HCT116 (cell line): Measurements from ENCODE around the gene PRTG. TPM values are rescaled to one million over a fixed set of nuclear protein-coding genes. Genes with fewer than 3 reads are reported as not detected.

Experiments
- ATAC-seq: fragments of 200-7000 bp; cut with Tn5 transposase; 2 replicates; pipeline ENCODE4 v1.9.1; 2020; ENCODE audit warnings: mild to moderate bottlenecking, moderate library complexity
- Bru-seq: library from RNA; stranded (reverse); fragments of 400-500 nt; gene quantifications from one replicate; lab custom pipeline; 2021; lab: Mats Ljungman, UMichigan
- BruChase-seq, 2 experiments: library from RNA; stranded (reverse); fragments of 400-500 nt; gene quantifications; one replicate each; lab custom pipeline; 2021; lab: Mats Ljungman, UMichigan
- BruUV-seq: library from RNA; stranded (reverse); fragments of 400-500 nt; replicated peaks from 2 replicates; lab custom pipeline; 2021; lab: Mats Ljungman, UMichigan
- CTCF ChIA-PET: fragments of 300-600 bp; sonication (Branson Sonifier 250); formaldehyde crosslinking; loops from one replicate; lab custom pipeline; 2021; ENCODE audit warnings: antibody characterized with exemption; lab: Charles Lee
- POLR2A ChIA-PET: fragments of 300-600, 350-600 bp; sonication (Branson Sonifier 250); formaldehyde crosslinking; loops from one replicate; lab custom pipeline; 2021; ENCODE audit warnings: antibody characterized with exemption; lab: Charles Lee
- RAD21 ChIA-PET, 2 experiments: fragments of 300-600 bp; sonication (Branson Sonifier 250); formaldehyde crosslinking; loops; one replicate each; lab custom pipeline; 2023; ENCODE audit warnings: low total read pairs in 2 of 2; ENCODE audit not compliant: uncharacterized antibody in 2 of 2, unreplicated experiment in 2 of 2, low non-redundant PET in 1 of 2; lab: Charles Lee
- DNase-seq: peaks from one replicate; pipeline ENCODE4 v3.0.0-alpha.2; 2010; ENCODE audit warnings: low read depth, low spot score
- H2AFZ ChIP-seq: fragments of 200-600 bp; shearing (Covaris generic), sonication (generic); 2 replicates; pipeline ENCODE4 v1.6.1; 2017; ENCODE audit warnings: low read depth, mixed run types, mixed read lengths, antibody characterized with exemption, low read length; ENCODE audit not compliant: poor library complexity, severe bottlenecking
- H3K27ac ChIP-seq: 2 replicates; pipeline ENCODE4 v1.5.1; 2012; ENCODE audit warnings: low read depth, low read length
- H3K27me3 ChIP-seq: fragments of 200-600 bp; sonication (generic); 2 replicates; pipeline ENCODE4 v1.6.1; 2016; ENCODE audit warnings: mixed run types, low read length, mixed read lengths; ENCODE audit not compliant: insufficient read depth
- H3K36me3 ChIP-seq, 2 experiments: fragments of 200-500 bp in 1 of 2; fragments of 200-600 bp in 1 of 2; sonication (Bioruptor generic) in 1 of 2; sonication (generic) in 1 of 2; 2 replicates each; pipeline versions ENCODE4 v1.5.1 to v1.6.1; 2014 to 2016; ENCODE audit warnings: low read length in 2 of 2, inconsistent platforms in 1 of 2, mixed read lengths in 1 of 2, mixed run types in 1 of 2; ENCODE audit not compliant: insufficient read depth in 2 of 2, control insufficient read depth in 1 of 2
- H3K4me1 ChIP-seq, 2 experiments: fragments of 200-600 bp in 1 of 2; sonication (generic) in 1 of 2; 2 replicates each; pipeline versions ENCODE4 v1.5.1 to v1.6.1; 2012 to 2017; ENCODE audit warnings: low read length in 2 of 2, inconsistent platforms in 1 of 2, mild to moderate bottlenecking in 1 of 2, mixed read lengths in 1 of 2, mixed run types in 1 of 2, moderate library complexity in 1 of 2; ENCODE audit not compliant: insufficient read depth in 2 of 2, control insufficient read depth in 1 of 2
- H3K4me2 ChIP-seq: fragments of 200-600 bp; sonication (generic); 2 replicates; pipeline ENCODE4 v1.6.1; 2017; ENCODE audit warnings: mixed run types, low read length, mixed read lengths
- H3K4me3 ChIP-seq, 2 experiments: fragments of 200-600 bp in 1 of 2; sonication (generic) in 1 of 2; replicated peaks in 1 of 2; 2 replicates each; pipeline ENCODE4 v1.5.1; 2011 to 2016; ENCODE audit warnings: low read length in 2 of 2, control low read depth in 1 of 2, low read depth in 1 of 2, mild to moderate bottlenecking in 1 of 2, mixed read lengths in 1 of 2, mixed run types in 1 of 2
- H3K79me2 ChIP-seq: fragments of 200-600 bp; sonication (generic); 2 replicates; pipeline ENCODE4 v1.6.1; 2017; ENCODE audit warnings: mild to moderate bottlenecking, mixed run types, low read length, moderate library complexity, mixed read lengths; ENCODE audit not compliant: insufficient read depth
- H3K9ac ChIP-seq: fragments of 200-600 bp; sonication (generic); 2 replicates; pipeline ENCODE4 v1.6.1; 2016; ENCODE audit warnings: low read length, mixed read lengths
- H3K9me2 ChIP-seq: fragments of 200-600 bp; sonication (generic), shearing (Covaris generic); 2 replicates; pipeline ENCODE4 v1.6.1; 2017; ENCODE audit warnings: mixed run types, mild to moderate bottlenecking, moderate library complexity; ENCODE audit not compliant: insufficient read depth
- H3K9me3 ChIP-seq, 2 experiments: fragments of 200-500 bp in 1 of 2; fragments of 200-600 bp in 1 of 2; sonication (Bioruptor generic) in 1 of 2; sonication (generic) in 1 of 2; 2 replicates each; pipeline ENCODE4 v1.6.1; 2014 to 2017; ENCODE audit warnings: low read length in 2 of 2, mixed read lengths in 2 of 2, inconsistent platforms in 1 of 2, low read depth in 1 of 2, mild to moderate bottlenecking in 1 of 2, mixed run types in 1 of 2, moderate library complexity in 1 of 2; ENCODE audit not compliant: control insufficient read depth in 1 of 2, insufficient read depth in 1 of 2
- H4K20me1 ChIP-seq: fragments of 200-600 bp; sonication (generic), shearing (Covaris generic); 2 replicates; pipeline ENCODE4 v1.6.1; 2017; ENCODE audit warnings: mixed run types, mild to moderate bottlenecking, moderate library complexity; ENCODE audit not compliant: insufficient read depth
- CBX3 ChIP-seq: IDR thresholded peaks from 2 replicates; pipeline ENCODE4 v1.6.1; 2012; ENCODE audit warnings: low read depth
- CEBPB ChIP-seq: IDR thresholded peaks from 2 replicates; pipeline ENCODE4 v1.6.1; 2012; ENCODE audit warnings: low read depth
- EGR1 ChIP-seq: IDR thresholded peaks from 2 replicates; pipeline ENCODE4 v1.6.1; 2012; ENCODE audit warnings: low read depth
- ELF1 ChIP-seq: IDR thresholded peaks from 2 replicates; pipeline ENCODE4 v1.6.1; 2012; ENCODE audit warnings: low read depth, borderline replicate concordance
- EZH2 ChIP-seq: fragments of 200-600 bp; sonication (generic); IDR thresholded peaks from 2 replicates; pipeline ENCODE4 v1.6.1; 2017; ENCODE audit warnings: antibody characterized with exemption, mixed run types
- EZH2phosphoT487 ChIP-seq: fragments of 200-600 bp; IDR thresholded peaks from 2 replicates; pipeline ENCODE4 v1.6.1; 2018; ENCODE audit warnings: antibody characterized with exemption, borderline replicate concordance
- FOSL1 ChIP-seq: IDR thresholded peaks from 2 replicates; pipeline ENCODE4 v1.6.1; 2012; ENCODE audit warnings: low read depth
- POLR2A ChIP-seq: IDR thresholded peaks from 2 replicates; pipeline ENCODE4 v1.7.0; 2011; ENCODE audit warnings: borderline replicate concordance; ENCODE audit not compliant: insufficient read depth, insufficient read length; ENCODE audit errors: extremely low read depth
- POLR2AphosphoS5 ChIP-seq: IDR thresholded peaks from 2 replicates; pipeline ENCODE4 v1.6.1; 2011; ENCODE audit warnings: mild to moderate bottlenecking, low read depth, low read length, moderate library complexity
- RAD21 ChIP-seq: IDR thresholded peaks from 2 replicates; pipeline ENCODE4 v1.6.1; 2012; ENCODE audit warnings: low read depth, mild to moderate bottlenecking
- REST ChIP-seq: IDR thresholded peaks from 2 replicates; pipeline ENCODE4 v1.6.1; 2012; ENCODE audit warnings: low read depth
- SIN3A ChIP-seq: IDR thresholded peaks from 2 replicates; pipeline ENCODE4 v1.6.1; 2012; ENCODE audit warnings: low read depth
- SP1 ChIP-seq: IDR thresholded peaks from 2 replicates; pipeline ENCODE4 v1.6.1; 2012; ENCODE audit warnings: low read depth
- TCF7L2 ChIP-seq: IDR thresholded peaks from 2 replicates; pipeline ENCODE4 v1.7.0; 2011; ENCODE audit warnings: borderline replicate concordance, inconsistent platforms; ENCODE audit not compliant: insufficient read depth, insufficient read length; ENCODE audit errors: extremely low read depth
- YY1 ChIP-seq: IDR thresholded peaks from 2 replicates; pipeline ENCODE4 v1.6.1; 2011; ENCODE audit warnings: low read length, low read depth, moderate library complexity, mild to moderate bottlenecking; ENCODE audit not compliant: insufficient replicate concordance; ENCODE audit errors: extremely low read depth
- ZBTB33 ChIP-seq: IDR thresholded peaks from 2 replicates; pipeline ENCODE4 v1.6.1; 2011; ENCODE audit warnings: mild to moderate bottlenecking, low read length, moderate library complexity; ENCODE audit not compliant: insufficient replicate concordance; ENCODE audit errors: extremely low read depth
- intact Hi-C: fragments of 100-400 bp; cut with micrococcal nuclease; formaldehyde crosslinking; loops from 2 replicates; pipeline ENCODE4 v1.10.0; 2022
- long read RNA-seq: library from polyadenylated mRNA; unstranded; transcript quantifications from one replicate; pipeline ENCODE4 v2.0.0, GENCODE V29; 2021; ENCODE audit not compliant: unreplicated experiment
- polyA plus RNA-seq: library from polyadenylated mRNA; unstranded; fragments of >200 nt; gene quantifications from 2 replicates; pipeline ENCODE4 v1.2.1, GENCODE V29; 2012; ENCODE audit warnings: missing spikeins
- total RNA-seq: library from RNA; stranded (reverse); gene quantifications from one replicate; pipeline ENCODE4 v1.2.1, GENCODE V29; 2021; ENCODE audit not compliant: unreplicated experiment

The PRTG gene, protein sequence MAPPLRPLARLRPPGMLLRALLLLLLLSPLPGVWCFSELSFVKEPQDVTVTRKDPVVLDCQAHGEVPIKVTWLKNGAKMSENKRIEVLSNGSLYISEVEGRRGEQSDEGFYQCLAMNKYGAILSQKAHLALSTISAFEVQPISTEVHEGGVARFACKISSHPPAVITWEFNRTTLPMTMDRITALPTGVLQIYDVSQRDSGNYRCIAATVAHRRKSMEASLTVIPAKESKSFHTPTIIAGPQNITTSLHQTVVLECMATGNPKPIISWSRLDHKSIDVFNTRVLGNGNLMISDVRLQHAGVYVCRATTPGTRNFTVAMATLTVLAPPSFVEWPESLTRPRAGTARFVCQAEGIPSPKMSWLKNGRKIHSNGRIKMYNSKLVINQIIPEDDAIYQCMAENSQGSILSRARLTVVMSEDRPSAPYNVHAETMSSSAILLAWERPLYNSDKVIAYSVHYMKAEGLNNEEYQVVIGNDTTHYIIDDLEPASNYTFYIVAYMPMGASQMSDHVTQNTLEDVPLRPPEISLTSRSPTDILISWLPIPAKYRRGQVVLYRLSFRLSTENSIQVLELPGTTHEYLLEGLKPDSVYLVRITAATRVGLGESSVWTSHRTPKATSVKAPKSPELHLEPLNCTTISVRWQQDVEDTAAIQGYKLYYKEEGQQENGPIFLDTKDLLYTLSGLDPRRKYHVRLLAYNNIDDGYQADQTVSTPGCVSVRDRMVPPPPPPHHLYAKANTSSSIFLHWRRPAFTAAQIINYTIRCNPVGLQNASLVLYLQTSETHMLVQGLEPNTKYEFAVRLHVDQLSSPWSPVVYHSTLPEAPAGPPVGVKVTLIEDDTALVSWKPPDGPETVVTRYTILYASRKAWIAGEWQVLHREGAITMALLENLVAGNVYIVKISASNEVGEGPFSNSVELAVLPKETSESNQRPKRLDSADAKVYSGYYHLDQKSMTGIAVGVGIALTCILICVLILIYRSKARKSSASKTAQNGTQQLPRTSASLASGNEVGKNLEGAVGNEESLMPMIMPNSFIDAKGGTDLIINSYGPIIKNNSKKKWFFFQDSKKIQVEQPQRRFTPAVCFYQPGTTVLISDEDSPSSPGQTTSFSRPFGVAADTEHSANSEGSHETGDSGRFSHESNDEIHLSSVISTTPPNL
- total RNA-seq (not detected), Bru-seq, nascent RNA (percentile 3 among the genes with signal in this experiment), BruChase-seq, experiment 1, labeled RNA remaining after a 6-hour chase (percentile 11 among the genes with signal in this experiment), BruChase-seq, experiment 2, labeled RNA remaining after a 2-hour chase (percentile 3 among the genes with signal in this experiment)
- polyA plus RNA-seq = not detected in 2 replicates
- long read RNA-seq = 0 reads

GRCh38 chr15:55742927-55743728 lies at the start of gene PRTG:
Gene PRTG, minus strand, starts transcription at chr15:55743152. Its CDS starts 221 bp downstream, at chr15:55742931.
- BruUV-seq = no TSS peak
- intact Hi-C loops = no loop called here
- CTCF ChIA-PET = no interaction called here
- TF ChIP-seq FOSL1 (no peak), RAD21 (no peak), CEBPB (no peak), POLR2AphosphoS5 (no peak), EGR1 (no peak), EZH2phosphoT487 (no peak), SP1 (no peak), POLR2A (no peak), EZH2 (no peak), REST (no peak), CBX3 (no peak), YY1 (no peak), ELF1 (no peak), ZBTB33 (no peak), SIN3A (no peak), TCF7L2 (no peak)

More at GRCh38 chr15:55742927-55743728, at the start of gene PRTG:
- no peaks in the 10 kb centered on the region for H4K20me1 ChIP-seq
- H3K4me2 ChIP-seq = no peak within 1 kb of the TSS
- RAD21 ChIA-PET = no interaction called here
- no peaks in the 10 kb centered on the region for H3K27me3 ChIP-seq
- POLR2A ChIA-PET = no interaction called here
- no peak for DNase-seq
- H3K4me3 ChIP-seq = no peak within 1 kb of the TSS
- H3K79me2 ChIP-seq = no peaks in the 10 kb centered on the region
- H3K9me2 ChIP-seq = no peaks in the 10 kb centered on the region
- H3K9ac ChIP-seq = no peak within 1 kb of the TSS
- no peak within 1 kb of the TSS for H3K27ac ChIP-seq
- H3K36me3 ChIP-seq = no peaks in the 10 kb centered on the region
- ATAC-seq = no peak
- H3K9me3 ChIP-seq = no peaks in the 10 kb centered on the region
- peaks cover 0 to 5% of the 10 kb centered on the region in 2 experiments; a peak in 1 of 4 replicates for H3K4me1 ChIP-seq
- H2AFZ ChIP-seq = no peak within 1 kb of the TSS
